HG03280 (cell line): ENCODE measurements around the gene CPT2.
A peak's percentile ranks its signal among the peaks of the same experiment; 100 is the strongest.

ENCODE experiments used
- ATAC-seq: cut with Tn5 transposase; IDR thresholded peaks from one replicate; pipeline ENCODE4 v1.9.1; 2021; ENCODE audit warnings: mild to moderate bottlenecking, moderate library complexity; ENCODE audit not compliant: unreplicated experiment

Gene CPT2

DNA sequence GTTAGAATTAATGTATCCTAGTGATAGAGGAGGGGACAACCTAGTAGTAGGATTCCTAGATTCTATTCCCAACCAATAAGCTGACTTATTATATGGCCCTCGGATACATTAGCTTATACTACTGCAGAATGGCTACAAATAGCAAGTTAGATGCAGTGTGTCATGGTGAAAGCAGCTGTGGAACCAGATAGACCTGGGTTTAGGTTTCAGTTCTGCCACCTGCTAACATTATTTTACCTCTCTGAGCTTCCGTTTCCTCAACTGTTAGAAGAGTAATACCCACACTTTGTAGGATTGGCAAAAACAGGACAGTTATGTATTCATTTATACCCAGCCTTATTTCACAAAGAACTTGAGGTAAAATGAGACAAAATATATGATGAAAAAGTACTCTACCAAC, 63.3 kb downstream of the CPT2 start:
- ATAC-seq: peak; percentile 90

DNA sequence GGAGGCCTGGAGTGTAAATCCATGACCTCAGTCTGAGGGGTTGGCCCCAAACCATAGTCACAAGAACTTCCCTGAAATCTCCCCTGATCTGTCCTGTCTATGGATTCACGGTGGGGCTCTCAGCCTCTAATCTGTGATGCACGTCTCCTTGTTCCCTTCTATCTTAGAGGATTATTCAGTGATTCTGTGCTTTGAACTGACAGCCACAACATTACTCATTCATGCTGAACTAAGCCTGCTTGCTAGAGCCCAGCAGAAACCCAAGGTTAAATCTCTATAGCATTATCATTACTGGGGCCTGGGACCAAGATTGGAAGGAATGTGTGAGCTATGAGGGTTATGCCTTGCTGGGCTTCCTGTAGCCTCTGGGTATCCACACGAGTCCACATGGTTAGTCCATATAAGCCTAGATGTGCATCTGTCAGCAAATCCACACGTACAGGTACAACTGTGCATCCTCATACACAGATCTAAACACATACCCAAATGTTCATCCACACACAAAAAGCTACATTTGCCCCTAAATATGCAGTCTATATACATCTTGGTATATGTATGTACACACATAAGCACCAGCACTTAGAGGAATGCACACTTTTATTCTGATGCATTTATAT, 64.1 kb downstream of the CPT2 start:
- ATAC-seq: no peak

DNA sequence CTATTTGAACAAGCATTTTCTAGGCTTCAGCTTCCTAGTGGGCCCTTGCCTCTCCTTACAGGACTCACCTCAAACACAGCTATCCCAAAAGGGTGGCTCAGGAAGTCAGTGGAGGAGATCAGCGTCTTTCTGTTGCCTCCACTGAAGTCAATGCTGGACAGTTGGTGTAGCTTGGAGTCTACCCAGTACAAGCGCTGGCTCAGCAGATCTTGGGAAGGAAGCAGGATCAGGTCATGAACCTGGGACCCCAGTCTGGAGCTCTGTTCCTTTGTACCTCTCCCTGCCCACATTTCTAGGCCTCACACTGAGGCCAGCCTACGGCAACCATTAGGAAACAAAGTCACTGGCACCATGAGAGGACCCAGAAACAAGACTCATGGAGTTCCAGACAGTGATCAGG, 65.4 kb downstream of the CPT2 start:
- ATAC-seq: no peak
